ENCODE measurements around the gene ZCCHC4.

ZCCHC4 gene

DNA sequence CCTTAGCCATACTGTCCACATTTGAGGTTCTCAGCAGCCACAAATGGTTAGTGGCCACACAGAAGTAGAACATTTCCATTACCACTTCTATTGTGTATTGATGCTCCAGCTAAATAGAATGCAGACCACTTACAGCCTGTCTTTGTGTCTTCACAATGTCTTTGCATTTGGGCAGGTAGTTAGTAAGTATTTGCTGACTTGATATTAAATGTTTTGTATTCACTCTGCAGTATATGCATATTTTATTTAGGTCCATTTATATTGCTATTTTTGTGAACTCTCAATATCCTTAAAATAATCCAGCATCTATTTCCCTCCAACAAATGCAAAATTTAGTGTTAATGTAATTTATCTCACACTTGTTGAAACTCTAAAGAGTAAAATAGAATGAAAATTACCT is 91.1 kb downstream of the ZCCHC4 start:
- Histone ChIP-seq H3K4me3 (replicated peaks; ENCODE audit: insufficient read depth, low read length) (no peak overlapping the region), H3K27ac (replicated peaks) (no peak overlapping the region), H3K27me3 (ENCODE audit: insufficient read depth, poor library complexity, severe bottlenecking) (no peaks in the 10 kb centered on the region)
- DNase-seq (ENCODE audit: low read depth in 1 of 2, low spot score in 1 of 2) = no peak
- TF ChIP-seq POLR2AphosphoS5 (IDR thresholded peaks at IDR 0.05; ENCODE audit: low read depth) (no peak), GABPA (IDR thresholded peaks at IDR 0.05; ENCODE audit: low read depth) (no peak), SPI1 (IDR thresholded peaks at IDR 0.05; ENCODE audit: borderline replicate concordance, low read depth) (no peak)
- TF ChIP-seq, protein P1, sequence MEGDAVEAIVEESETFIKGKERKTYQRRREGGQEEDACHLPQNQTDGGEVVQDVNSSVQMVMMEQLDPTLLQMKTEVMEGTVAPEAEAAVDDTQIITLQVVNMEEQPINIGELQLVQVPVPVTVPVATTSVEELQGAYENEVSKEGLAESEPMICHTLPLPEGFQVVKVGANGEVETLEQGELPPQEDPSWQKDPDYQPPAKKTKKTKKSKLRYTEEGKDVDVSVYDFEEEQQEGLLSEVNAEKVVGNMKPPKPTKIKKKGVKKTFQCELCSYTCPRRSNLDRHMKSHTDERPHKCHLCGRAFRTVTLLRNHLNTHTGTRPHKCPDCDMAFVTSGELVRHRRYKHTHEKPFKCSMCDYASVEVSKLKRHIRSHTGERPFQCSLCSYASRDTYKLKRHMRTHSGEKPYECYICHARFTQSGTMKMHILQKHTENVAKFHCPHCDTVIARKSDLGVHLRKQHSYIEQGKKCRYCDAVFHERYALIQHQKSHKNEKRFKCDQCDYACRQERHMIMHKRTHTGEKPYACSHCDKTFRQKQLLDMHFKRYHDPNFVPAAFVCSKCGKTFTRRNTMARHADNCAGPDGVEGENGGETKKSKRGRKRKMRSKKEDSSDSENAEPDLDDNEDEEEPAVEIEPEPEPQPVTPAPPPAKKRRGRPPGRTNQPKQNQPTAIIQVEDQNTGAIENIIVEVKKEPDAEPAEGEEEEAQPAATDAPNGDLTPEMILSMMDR (IDR thresholded peaks at IDR 0.05; ENCODE audit: insufficient read depth, low read length) = no peak
- TF ChIP-seq, protein P2, sequence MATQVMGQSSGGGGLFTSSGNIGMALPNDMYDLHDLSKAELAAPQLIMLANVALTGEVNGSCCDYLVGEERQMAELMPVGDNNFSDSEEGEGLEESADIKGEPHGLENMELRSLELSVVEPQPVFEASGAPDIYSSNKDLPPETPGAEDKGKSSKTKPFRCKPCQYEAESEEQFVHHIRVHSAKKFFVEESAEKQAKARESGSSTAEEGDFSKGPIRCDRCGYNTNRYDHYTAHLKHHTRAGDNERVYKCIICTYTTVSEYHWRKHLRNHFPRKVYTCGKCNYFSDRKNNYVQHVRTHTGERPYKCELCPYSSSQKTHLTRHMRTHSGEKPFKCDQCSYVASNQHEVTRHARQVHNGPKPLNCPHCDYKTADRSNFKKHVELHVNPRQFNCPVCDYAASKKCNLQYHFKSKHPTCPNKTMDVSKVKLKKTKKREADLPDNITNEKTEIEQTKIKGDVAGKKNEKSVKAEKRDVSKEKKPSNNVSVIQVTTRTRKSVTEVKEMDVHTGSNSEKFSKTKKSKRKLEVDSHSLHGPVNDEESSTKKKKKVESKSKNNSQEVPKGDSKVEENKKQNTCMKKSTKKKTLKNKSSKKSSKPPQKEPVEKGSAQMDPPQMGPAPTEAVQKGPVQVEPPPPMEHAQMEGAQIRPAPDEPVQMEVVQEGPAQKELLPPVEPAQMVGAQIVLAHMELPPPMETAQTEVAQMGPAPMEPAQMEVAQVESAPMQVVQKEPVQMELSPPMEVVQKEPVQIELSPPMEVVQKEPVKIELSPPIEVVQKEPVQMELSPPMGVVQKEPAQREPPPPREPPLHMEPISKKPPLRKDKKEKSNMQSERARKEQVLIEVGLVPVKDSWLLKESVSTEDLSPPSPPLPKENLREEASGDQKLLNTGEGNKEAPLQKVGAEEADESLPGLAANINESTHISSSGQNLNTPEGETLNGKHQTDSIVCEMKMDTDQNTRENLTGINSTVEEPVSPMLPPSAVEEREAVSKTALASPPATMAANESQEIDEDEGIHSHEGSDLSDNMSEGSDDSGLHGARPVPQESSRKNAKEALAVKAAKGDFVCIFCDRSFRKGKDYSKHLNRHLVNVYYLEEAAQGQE (IDR thresholded peaks at IDR 0.05; ENCODE audit: insufficient replicate concordance, low read depth) = no peak

GRCh38 chr4:25405453-25405852 is 92.9 kb downstream of the ZCCHC4 start:
- no peaks in the 10 kb centered on the region for H3K27me3 ChIP-seq (ENCODE audit: insufficient read depth, poor library complexity, severe bottlenecking)
- no peak for DNase-seq (ENCODE audit: low read depth in 1 of 2, low spot score in 1 of 2)
- TF ChIP-seq SPI1 (IDR thresholded peaks at IDR 0.05; ENCODE audit: borderline replicate concordance, low read depth) (no peak), GABPA (IDR thresholded peaks at IDR 0.05; ENCODE audit: low read depth) (no peak), POLR2AphosphoS5 (IDR thresholded peaks at IDR 0.05; ENCODE audit: low read depth) (no peak)
- TF ChIP-seq, protein P2 (IDR thresholded peaks at IDR 0.05; ENCODE audit: insufficient replicate concordance, low read depth) = no peak
- TF ChIP-seq, protein P1 (IDR thresholded peaks at IDR 0.05; ENCODE audit: insufficient read depth, low read length) = no peak
- no peak overlapping the region for H3K4me3 ChIP-seq (replicated peaks; ENCODE audit: insufficient read depth, low read length)
- H3K27ac ChIP-seq (replicated peaks) = no peak overlapping the region

GRCh38 chr4:25406081-25406692 is 93.6 kb downstream of the ZCCHC4 start:
- Histone ChIP-seq H3K27ac (replicated peaks) (no peak overlapping the region), H3K4me3 (replicated peaks; ENCODE audit: insufficient read depth, low read length) (no peak overlapping the region), H3K27me3 (ENCODE audit: insufficient read depth, poor library complexity, severe bottlenecking) (no peaks in the 10 kb centered on the region)
- DNase-seq (ENCODE audit: low read depth in 1 of 2, low spot score in 1 of 2) = no peak
- no peak for TF ChIP-seq POLR2AphosphoS5 (IDR thresholded peaks at IDR 0.05; ENCODE audit: low read depth)
- TF ChIP-seq GABPA (IDR thresholded peaks at IDR 0.05; ENCODE audit: low read depth) = no peak
- TF ChIP-seq, protein P1 (IDR thresholded peaks at IDR 0.05; ENCODE audit: insufficient read depth, low read length) = no peak
- TF ChIP-seq SPI1 (IDR thresholded peaks at IDR 0.05; ENCODE audit: borderline replicate concordance, low read depth) = no peak
- TF ChIP-seq, protein P2 (IDR thresholded peaks at IDR 0.05; ENCODE audit: insufficient replicate concordance, low read depth) = no peak

All from HL-60 (cell line).